ENCODE data around the gene UXS1.
"Not testable (repeated sequence)": the region's sequence is repeated elsewhere in the genome, so short reads cannot be mapped to it uniquely, and the experiment has no call there.

GRCh38 chr2:106235392-106235791 is 41.3 kb upstream of the UXS1 start:
- not testable (repeated sequence) for TF ChIP-seq CTCF (conservative IDR thresholded peaks at IDR 0.05; ENCODE audit: low read length); EZH2phosphoT487 (IDR thresholded peaks at IDR 0.05; ENCODE audit: borderline replicate concordance)

Measured in Loucy (cell line).